Loucy (cell line): Measurements from ENCODE around the gene MRPS15.

Source experiments
- H2AFZ ChIP-seq: fragments of 200-600 bp; sonication (generic); 2 replicates; pipeline ENCODE4 v1.6.0; 2016; ENCODE audit warnings: antibody characterized with exemption, mild to moderate bottlenecking, low read length, moderate library complexity
- H3F3A ChIP-seq: fragments of 200-600 bp; 2 replicates; pipeline ENCODE4 v1.6.0; 2016; ENCODE audit warnings: antibody characterized with exemption, low read depth, mild to moderate bottlenecking
- H3K27me3 ChIP-seq: fragments of 200-600 bp; sonication (generic); 2 replicates; pipeline ENCODE4 v1.6.1; 2014; ENCODE audit warnings: low read length, mild to moderate bottlenecking; ENCODE audit not compliant: insufficient read depth, poor library complexity, severe bottlenecking
- H3K36me3 ChIP-seq: fragments of 200-600 bp; sonication (generic); 2 replicates; pipeline ENCODE4 v1.6.1; 2016; ENCODE audit warnings: low read length; ENCODE audit not compliant: insufficient read depth
- H3K4me1 ChIP-seq: fragments of 200-600 bp; sonication (generic); 2 replicates; pipeline ENCODE4 v1.5.1; 2014; ENCODE audit warnings: low read length, mild to moderate bottlenecking; ENCODE audit not compliant: insufficient read depth, poor library complexity, severe bottlenecking
- H3K4me2 ChIP-seq: fragments of 200-600 bp; sonication (generic); 2 replicates; pipeline ENCODE4 v1.6.0; 2014; ENCODE audit warnings: antibody characterized with exemption, low read length, low read depth, mild to moderate bottlenecking; ENCODE audit not compliant: poor library complexity, severe bottlenecking
- H3K4me3 ChIP-seq: fragments of 200-600 bp; sonication (generic); 2 replicates; pipeline ENCODE4 v1.5.1; 2014; ENCODE audit warnings: low read length, mild to moderate bottlenecking, mixed read lengths; ENCODE audit not compliant: poor library complexity, severe bottlenecking
- H3K79me2 ChIP-seq: fragments of 200-600 bp; sonication (generic); 2 replicates; pipeline ENCODE4 v1.6.1; 2014; ENCODE audit warnings: low read length; ENCODE audit not compliant: insufficient read depth
- H3K9ac ChIP-seq: fragments of 200-600 bp; sonication (generic); 2 replicates; pipeline ENCODE4 v1.6.0; 2014; ENCODE audit warnings: mild to moderate bottlenecking, low read depth, low read length, moderate library complexity; ENCODE audit not compliant: poor library complexity, severe bottlenecking
- H3K9me2 ChIP-seq: fragments of 200-600 bp; sonication (generic); replicated peaks from 2 replicates; pipeline ENCODE4 v1.6.1; 2016; ENCODE audit warnings: low read depth, low read length, mixed read lengths
- H3K9me3 ChIP-seq: fragments of 200-600 bp; sonication (generic); 2 replicates; pipeline ENCODE4 v1.6.1; 2014; ENCODE audit warnings: mild to moderate bottlenecking, antibody characterized with exemption, low read length, low read depth; ENCODE audit not compliant: insufficient read depth
- H4K20me1 ChIP-seq: fragments of 200-600 bp; sonication (generic); 2 replicates; pipeline ENCODE4 v1.6.0; 2014; ENCODE audit warnings: antibody characterized with exemption, low read length, mild to moderate bottlenecking; ENCODE audit not compliant: insufficient read depth, poor library complexity, severe bottlenecking
- CTCF ChIP-seq: fragments of 200-600 bp; sonication (generic); conservative IDR thresholded peaks from 2 replicates; pipeline ENCODE4 v1.5.1; 2014; ENCODE audit warnings: mild to moderate bottlenecking, antibody characterized with exemption, low read length
- EZH2phosphoT487 ChIP-seq: fragments of 200-600 bp; IDR thresholded peaks from 2 replicates; pipeline ENCODE4 v1.6.1; 2018; ENCODE audit warnings: antibody characterized with exemption, mild to moderate bottlenecking, moderate library complexity, borderline replicate concordance

The MRPS15 gene

GRCh38 chr1:36486439-36487335 lies 22.5 kb upstream of the MRPS15 start:
- TF ChIP-seq EZH2phosphoT487 (no peak), CTCF (no peak)
- no peaks in the 10 kb centered on the region for H4K20me1 ChIP-seq
- no peaks in the 10 kb centered on the region for H3K79me2 ChIP-seq
- no peaks in the 10 kb centered on the region for H3K27me3 ChIP-seq
- H3K9ac ChIP-seq, result no peak overlapping the region
- no peaks in the 10 kb centered on the region for H3K4me1 ChIP-seq
- H2AFZ ChIP-seq, result no peak overlapping the region
- no peak overlapping the region for H3K4me2 ChIP-seq
- no peak overlapping the region for H3K4me3 ChIP-seq
- no peaks in the 10 kb centered on the region for H3K36me3 ChIP-seq
- no peaks in the 10 kb centered on the region for H3K9me2 ChIP-seq
- no peaks in the 10 kb centered on the region for H3F3A ChIP-seq
- no peaks in the 10 kb centered on the region for H3K9me3 ChIP-seq

- Histone ChIP-seq H3K4me1 (no peaks in the 10 kb centered on the region), H2AFZ (no peak overlapping the region), H3K4me2 (no peak overlapping the region), H3K9me2 (no peaks in the 10 kb centered on the region), H3K79me2 (no peaks in the 10 kb centered on the region), H3K9me3 (no peaks in the 10 kb centered on the region), H3F3A (no peaks in the 10 kb centered on the region), H3K36me3 (no peaks in the 10 kb centered on the region), H3K9ac (no peak overlapping the region), H4K20me1 (no peaks in the 10 kb centered on the region), H3K4me3 (no peak overlapping the region), H3K27me3 (no peaks in the 10 kb centered on the region)
- TF ChIP-seq EZH2phosphoT487, result no peak
- no peak for TF ChIP-seq CTCF
Observed at GRCh38 chr1:36486093-36486438, 21.9 kb upstream of the MRPS15 start.

GRCh38 chr1:36484099-36484498 lies 19.9 kb upstream of the MRPS15 start:
- no peaks in the 10 kb centered on the region for H3K79me2 ChIP-seq
- no peaks in the 10 kb centered on the region for H3K4me1 ChIP-seq
- no peaks in the 10 kb centered on the region for H4K20me1 ChIP-seq
- H3K36me3 ChIP-seq, result no peaks in the 10 kb centered on the region
- H3K9me2 ChIP-seq, result no peaks in the 10 kb centered on the region
- no peaks in the 10 kb centered on the region for H3F3A ChIP-seq
- H2AFZ ChIP-seq, result no peak overlapping the region
- H3K27me3 ChIP-seq, result no peaks in the 10 kb centered on the region
- H3K4me3 ChIP-seq, result no peak overlapping the region
- H3K9me3 ChIP-seq, result no peaks in the 10 kb centered on the region
- no peak for TF ChIP-seq CTCF
- TF ChIP-seq EZH2phosphoT487, result no peak
- no peak overlapping the region for H3K4me2 ChIP-seq
- H3K9ac ChIP-seq, result no peak overlapping the region
